ENCODE data around the gene SEMA3C.

GRCh38 chr7:80875537-80876120, 43.2 kb downstream of the SEMA3C start:
- TF ChIP-seq, protein P1, sequence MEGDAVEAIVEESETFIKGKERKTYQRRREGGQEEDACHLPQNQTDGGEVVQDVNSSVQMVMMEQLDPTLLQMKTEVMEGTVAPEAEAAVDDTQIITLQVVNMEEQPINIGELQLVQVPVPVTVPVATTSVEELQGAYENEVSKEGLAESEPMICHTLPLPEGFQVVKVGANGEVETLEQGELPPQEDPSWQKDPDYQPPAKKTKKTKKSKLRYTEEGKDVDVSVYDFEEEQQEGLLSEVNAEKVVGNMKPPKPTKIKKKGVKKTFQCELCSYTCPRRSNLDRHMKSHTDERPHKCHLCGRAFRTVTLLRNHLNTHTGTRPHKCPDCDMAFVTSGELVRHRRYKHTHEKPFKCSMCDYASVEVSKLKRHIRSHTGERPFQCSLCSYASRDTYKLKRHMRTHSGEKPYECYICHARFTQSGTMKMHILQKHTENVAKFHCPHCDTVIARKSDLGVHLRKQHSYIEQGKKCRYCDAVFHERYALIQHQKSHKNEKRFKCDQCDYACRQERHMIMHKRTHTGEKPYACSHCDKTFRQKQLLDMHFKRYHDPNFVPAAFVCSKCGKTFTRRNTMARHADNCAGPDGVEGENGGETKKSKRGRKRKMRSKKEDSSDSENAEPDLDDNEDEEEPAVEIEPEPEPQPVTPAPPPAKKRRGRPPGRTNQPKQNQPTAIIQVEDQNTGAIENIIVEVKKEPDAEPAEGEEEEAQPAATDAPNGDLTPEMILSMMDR (conservative IDR thresholded peaks at IDR 0.05; ENCODE audit: low read length): no peak
- no peak for TF ChIP-seq EZH2phosphoT487 (IDR thresholded peaks at IDR 0.05; ENCODE audit: borderline replicate concordance)

All from Loucy (cell line).